ENCODE data around the gene STXBP2. TPM values are rescaled to one million over a fixed set of nuclear protein-coding genes. Genes with fewer than 3 reads are reported as not detected.

The STXBP2 gene
- total RNA-seq, 4 donors from 2014 or later = 117 to 245 (median 199) TPM

- DNase-seq = no peak
- no peaks in the 10 kb centered on the region for H3K9me3 ChIP-seq
- no peaks in the 10 kb centered on the region for H3K27me3 ChIP-seq
- H3K4me1 ChIP-seq = no peaks in the 10 kb centered on the region
- H3K36me3 ChIP-seq = peaks cover 0 to 21% (median 0%) of the 10 kb centered on the region in 3 donors
- H3K4me3 ChIP-seq = no peak overlapping the region
- no peak for TF ChIP-seq CTCF (IDR thresholded peaks at IDR 0.05)
- no peak overlapping the region for H3K27ac ChIP-seq
These were observed 33.0 kb upstream of the STXBP2 start for GRCh38 chr19:7603919-7604318.

GRCh38 chr19:7605490-7606222 lies 31.3 kb upstream of the STXBP2 start:
- Histone ChIP-seq H3K9me3 (no peaks in the 10 kb centered on the region), H3K4me1 (no peaks in the 10 kb centered on the region), H3K36me3 (peaks cover 0 to 27% (median 0%) of the 10 kb centered on the region in 3 donors), H3K4me3 (no peak overlapping the region), H3K27me3 (no peaks in the 10 kb centered on the region), H3K27ac (no peak overlapping the region)
- no peak for DNase-seq
- TF ChIP-seq POLR2A (IDR thresholded peaks at IDR 0.05) (no peak), CTCF (IDR thresholded peaks at IDR 0.05) (no peak)

- no peak overlapping the region for H3K4me3 ChIP-seq
- H3K36me3 ChIP-seq = peaks cover 0 to 28% (median 0%) of the 10 kb centered on the region in 3 donors
- DNase-seq = no peak
- no peaks in the 10 kb centered on the region for H3K4me1 ChIP-seq
- TF ChIP-seq CTCF (IDR thresholded peaks at IDR 0.05) = no peak
- no peak for TF ChIP-seq POLR2A (IDR thresholded peaks at IDR 0.05)
- H3K27me3 ChIP-seq = no peaks in the 10 kb centered on the region
- no peak overlapping the region for H3K27ac ChIP-seq
- no peaks in the 10 kb centered on the region for H3K9me3 ChIP-seq
These were observed 30.6 kb upstream of the STXBP2 start for GRCh38 chr19:7606289-7606688.

- H3K36me3 ChIP-seq = peaks cover 0 to 38% (median 0%) of the 10 kb centered on the region in 3 donors
- no peak for TF ChIP-seq POLR2A (IDR thresholded peaks at IDR 0.05)
- no peak overlapping the region for H3K27ac ChIP-seq
- H3K27me3 ChIP-seq = no peaks in the 10 kb centered on the region
- no peaks in the 10 kb centered on the region for H3K4me1 ChIP-seq
- no peaks in the 10 kb centered on the region for H3K9me3 ChIP-seq
- no peak for DNase-seq
- no peak overlapping the region for H3K4me3 ChIP-seq
These were observed 29.6 kb upstream of the STXBP2 start for GRCh38 chr19:7607212-7607873.

GRCh38 chr19:7607874-7608560 lies 28.9 kb upstream of the STXBP2 start:
- TF ChIP-seq POLR2A (IDR thresholded peaks at IDR 0.05) = no peak
- no peak for TF ChIP-seq CTCF (IDR thresholded peaks at IDR 0.05)
- no peak for DNase-seq
- H3K4me1 ChIP-seq = no peaks in the 10 kb centered on the region
- H3K27me3 ChIP-seq = no peaks in the 10 kb centered on the region
- no peak overlapping the region for H3K27ac ChIP-seq
- H3K9me3 ChIP-seq = no peaks in the 10 kb centered on the region
- H3K4me3 ChIP-seq = no peak overlapping the region
- peaks cover 0 to 45% (median 0%) of the 10 kb centered on the region in 3 donors for H3K36me3 ChIP-seq
